C4-2B (cell line): Measurements from ENCODE around the gene RHEB.

Source experiments
- H3K27ac ChIP-seq: fragments of 450-650 bp; 2 replicates; pipeline ENCODE4 v1.5.1; 2017
- CTCF ChIP-seq: fragments of 450-650 bp; conservative IDR thresholded peaks from 2 replicates; pipeline ENCODE4 v1.5.1; 2017; ENCODE audit warnings: mild to moderate bottlenecking
- ZFX ChIP-seq: fragments of 450-650 bp; IDR thresholded peaks from 2 replicates; pipeline ENCODE4 v1.6.1; 2017

RHEB gene

GRCh38 chr7:151459726-151460473 is 59.8 kb downstream of the RHEB start:
- TF ChIP-seq ZFX (no peak), CTCF (no peak; the same call in 1 of the 2 replicates)
- H3K27ac ChIP-seq: peak overlapping the region; percentile 36

GRCh38 chr7:151457534-151457933 is 62.2 kb downstream of the RHEB start:
- TF ChIP-seq CTCF: no peak
- no peak for TF ChIP-seq ZFX
- H3K27ac ChIP-seq: no peak overlapping the region

- H3K27ac ChIP-seq: no peak overlapping the region
- TF ChIP-seq CTCF: no peak
- TF ChIP-seq ZFX: no peak
These were observed 62.9 kb downstream of the RHEB start for GRCh38 chr7:151456782-151457181.

GRCh38 chr7:151456276-151456675 is 63.4 kb downstream of the RHEB start:
- TF ChIP-seq ZFX (no peak), CTCF (no peak)
- no peak overlapping the region for H3K27ac ChIP-seq

GRCh38 chr7:151455690-151456089 is 64.0 kb downstream of the RHEB start:
- no peak overlapping the region for H3K27ac ChIP-seq
- TF ChIP-seq ZFX (no peak), CTCF (no peak)

GRCh38 chr7:151454932-151455530 is 64.7 kb downstream of the RHEB start:
- TF ChIP-seq CTCF (no peak), ZFX (no peak)
- no peak overlapping the region for H3K27ac ChIP-seq

GRCh38 chr7:151454305-151454704 is 65.4 kb downstream of the RHEB start:
- TF ChIP-seq ZFX (no peak), CTCF (no peak)
- no peak overlapping the region for H3K27ac ChIP-seq
